ENCODE measurements around the gene TSPO. TPM values are rescaled to one million over a fixed set of nuclear protein-coding genes. Genes with fewer than 3 reads are reported as not detected.

Gene TSPO
- total and polyA plus RNA-seq, 7 experiments from 2014 or later, result 56.1 to 357 (median 102) TPM

DNA sequence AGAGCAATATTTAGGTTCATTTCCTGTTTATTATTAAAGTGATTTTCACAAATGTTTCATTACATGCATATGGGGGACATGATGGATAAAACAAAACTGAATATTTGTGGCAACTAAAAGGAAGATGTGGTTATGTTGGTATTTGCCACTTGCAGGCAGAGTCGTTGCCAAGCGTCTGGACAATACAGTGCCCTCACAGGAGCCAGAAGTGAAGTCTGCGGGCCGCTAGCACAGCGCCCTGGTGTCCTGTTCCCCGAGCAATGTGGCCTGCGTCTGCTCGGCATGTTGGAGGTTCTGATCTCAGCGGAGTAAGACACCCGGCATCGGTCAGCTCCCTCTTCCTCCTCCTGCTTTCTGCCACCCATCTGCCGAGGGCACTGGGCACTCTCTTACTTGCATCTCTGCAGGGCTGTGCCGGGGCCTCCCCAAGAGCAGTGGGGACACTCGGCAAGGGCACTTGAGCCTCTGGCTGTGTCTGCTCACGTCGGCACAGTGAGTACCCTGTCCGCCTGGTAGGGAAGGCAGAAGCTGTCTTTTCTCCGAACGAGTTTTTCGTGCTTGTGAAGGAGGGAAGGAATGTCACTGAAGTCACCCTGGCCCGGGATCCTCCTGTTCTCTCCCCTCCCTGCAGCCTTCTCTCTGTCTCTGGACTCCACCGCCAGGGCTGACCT lies 46.0 kb downstream of the TSPO start:
- Histone ChIP-seq H3K27me3 (ENCODE audit: control insufficient read depth in 2 of 2, insufficient read depth in 2 of 2, low read length in 2 of 2) (no peaks in the 10 kb centered on the region), H3K4me1 (ENCODE audit: control insufficient read depth in 2 of 2, insufficient read depth in 2 of 2, low read length in 2 of 2) (no peaks in the 10 kb centered on the region), H3K9me3 (ENCODE audit: control insufficient read depth in 2 of 3, low read length in 3 of 3) (no peaks in the 10 kb centered on the region), H3K36me3 (ENCODE audit: control insufficient read depth in 2 of 3, insufficient read depth in 3 of 3, low read length in 3 of 3) (no peaks in the 10 kb centered on the region), H3K27ac (ENCODE audit: low read depth, low read length) (no peak overlapping the region), H3K4me3 (ENCODE audit: low read length) (no peak overlapping the region)
- POLR2A ChIA-PET, result no interaction called here
- Mint-ChIP-seq H3K36me3 (no peaks in the 10 kb centered on the region), H3K9me3 (peaks cover 0 to 1% (median 0%) of the 10 kb centered on the region in 11 donors), H3K27ac (no peak overlapping the region), H3K4me3 (no peak overlapping the region), H3K27me3 (peaks cover 0 to 11% (median 5%) of the 10 kb centered on the region in 5 donors), H3K4me1 (no peaks in the 10 kb centered on the region)
- intact Hi-C loops (cut with micrococcal nuclease), result no loop called here
- DNase-seq, result no peak
- CTCF ChIA-PET, result no interaction called here
- ATAC-seq, result no peak

DNA sequence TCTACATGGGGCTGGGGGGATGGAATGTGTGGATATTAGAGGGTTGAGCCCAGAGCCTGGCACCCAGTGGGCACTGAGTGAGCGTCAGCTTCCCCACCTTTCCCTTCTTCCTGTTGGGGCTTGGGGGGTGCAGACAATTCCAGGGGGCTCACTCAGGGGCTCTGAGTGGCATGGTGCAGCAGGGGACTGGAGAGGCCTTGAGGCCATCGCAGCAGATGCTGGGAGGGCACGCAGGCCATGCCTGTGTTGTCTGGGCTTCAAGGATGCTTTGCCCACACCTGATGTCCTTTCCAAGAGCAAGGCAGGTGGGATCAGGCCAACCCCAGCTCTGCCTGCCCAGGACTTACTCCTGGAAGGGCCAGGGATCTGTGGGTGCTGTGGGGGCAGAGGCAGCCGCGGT lies 46.8 kb downstream of the TSPO start:
- no peaks in the 10 kb centered on the region for H3K27me3 ChIP-seq (ENCODE audit: control insufficient read depth in 2 of 2, insufficient read depth in 2 of 2, low read length in 2 of 2)
- no peaks in the 10 kb centered on the region for H3K36me3 ChIP-seq (ENCODE audit: control insufficient read depth in 2 of 3, insufficient read depth in 3 of 3, low read length in 3 of 3)
- no peaks in the 10 kb centered on the region for H3K36me3 Mint-ChIP-seq
- H3K4me1 Mint-ChIP-seq, result no peaks in the 10 kb centered on the region
- H3K27ac ChIP-seq (ENCODE audit: low read depth, low read length), result no peak overlapping the region
- H3K4me3 Mint-ChIP-seq, result no peak overlapping the region
- ChIA-PET POLR2A (no interaction called here), CTCF (no interaction called here)
- no peaks in the 10 kb centered on the region for H3K4me1 ChIP-seq (ENCODE audit: control insufficient read depth in 2 of 2, insufficient read depth in 2 of 2, low read length in 2 of 2)
- DNase-seq (no peak), ATAC-seq (no peak)
- H3K9me3 Mint-ChIP-seq, result peaks cover 0 to 1% (median 0%) of the 10 kb centered on the region in 11 donors
- H3K9me3 ChIP-seq (ENCODE audit: control insufficient read depth in 2 of 3, low read length in 3 of 3), result no peaks in the 10 kb centered on the region
- peaks cover 0 to 8% (median 5%) of the 10 kb centered on the region in 5 donors for H3K27me3 Mint-ChIP-seq
- intact Hi-C loops (cut with micrococcal nuclease), result no loop called here
- no peak overlapping the region for H3K27ac Mint-ChIP-seq
- no peak overlapping the region for H3K4me3 ChIP-seq (ENCODE audit: low read length)

DNA sequence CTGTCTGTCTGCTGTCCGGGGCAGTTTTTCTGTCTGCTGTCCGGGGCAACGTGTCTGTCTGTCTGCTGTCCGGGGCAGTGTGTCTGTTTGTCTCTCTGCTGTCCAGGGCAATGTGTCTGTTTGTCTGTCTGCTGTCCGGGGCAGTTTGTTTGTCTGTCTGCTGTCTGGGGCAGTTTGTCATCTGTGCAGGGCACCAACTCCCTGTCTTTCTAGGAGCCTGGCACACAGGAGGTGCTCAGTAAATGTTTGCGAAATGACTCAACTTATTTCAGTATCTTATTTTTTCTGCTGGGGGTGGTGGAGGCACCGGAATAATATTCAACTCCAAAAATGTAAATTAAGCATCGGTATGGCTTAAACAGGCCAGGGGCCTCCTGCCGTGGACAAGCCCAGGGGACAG lies 47.6 kb downstream of the TSPO start:
- DNase-seq (no peak), ATAC-seq (no peak)
- no peak overlapping the region for H3K27ac Mint-ChIP-seq
- ChIA-PET POLR2A (no interaction called here), CTCF (interaction anchor here (0.5 kb wide), 1 partner anchor 13 kb away, joined by 3 read pairs; no protein-coding TSS in a partner anchor)
- Histone ChIP-seq H3K27ac (ENCODE audit: low read depth, low read length) (no peak overlapping the region), H3K36me3 (ENCODE audit: control insufficient read depth in 2 of 3, insufficient read depth in 3 of 3, low read length in 3 of 3) (no peaks in the 10 kb centered on the region), H3K9me3 (ENCODE audit: control insufficient read depth in 2 of 3, low read length in 3 of 3) (no peaks in the 10 kb centered on the region), H3K27me3 (ENCODE audit: control insufficient read depth in 2 of 2, insufficient read depth in 2 of 2, low read length in 2 of 2) (no peaks in the 10 kb centered on the region), H3K4me1 (ENCODE audit: control insufficient read depth in 2 of 2, insufficient read depth in 2 of 2, low read length in 2 of 2) (no peaks in the 10 kb centered on the region), H3K4me3 (ENCODE audit: low read length) (no peak overlapping the region)
- H3K4me3 Mint-ChIP-seq, result no peak overlapping the region
- peaks cover 0 to 1% (median 0%) of the 10 kb centered on the region in 11 donors for H3K9me3 Mint-ChIP-seq
- H3K4me1 Mint-ChIP-seq, result no peaks in the 10 kb centered on the region
- intact Hi-C loops (cut with micrococcal nuclease), result no loop called here
- H3K36me3 Mint-ChIP-seq, result no peaks in the 10 kb centered on the region
- H3K27me3 Mint-ChIP-seq, result peaks cover 0 to 8% (median 5%) of the 10 kb centered on the region in 5 donors

DNA sequence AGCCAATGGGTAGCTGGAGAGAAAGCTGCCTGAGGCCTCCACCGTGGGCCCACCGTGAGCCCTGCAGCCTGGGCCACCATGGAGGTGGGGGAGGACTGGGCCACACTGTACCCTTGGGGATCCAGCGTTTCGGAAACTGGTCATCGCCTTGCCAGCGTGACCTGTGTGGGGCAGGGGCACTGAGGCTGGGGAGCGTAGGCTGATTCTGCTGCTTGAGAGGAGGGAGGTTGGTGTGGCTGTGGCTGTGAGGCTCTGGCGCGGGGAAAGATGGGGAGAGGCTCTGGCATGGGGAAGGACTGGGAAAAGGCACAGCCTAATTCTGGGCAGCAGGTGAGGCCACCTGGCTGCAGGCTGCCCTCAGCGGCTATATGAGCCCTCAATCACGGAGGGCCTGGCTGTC lies 48.2 kb downstream of the TSPO start:
- no peak for ATAC-seq
- no peaks in the 10 kb centered on the region for H3K4me1 ChIP-seq (ENCODE audit: control insufficient read depth in 2 of 2, insufficient read depth in 2 of 2, low read length in 2 of 2)

DNA sequence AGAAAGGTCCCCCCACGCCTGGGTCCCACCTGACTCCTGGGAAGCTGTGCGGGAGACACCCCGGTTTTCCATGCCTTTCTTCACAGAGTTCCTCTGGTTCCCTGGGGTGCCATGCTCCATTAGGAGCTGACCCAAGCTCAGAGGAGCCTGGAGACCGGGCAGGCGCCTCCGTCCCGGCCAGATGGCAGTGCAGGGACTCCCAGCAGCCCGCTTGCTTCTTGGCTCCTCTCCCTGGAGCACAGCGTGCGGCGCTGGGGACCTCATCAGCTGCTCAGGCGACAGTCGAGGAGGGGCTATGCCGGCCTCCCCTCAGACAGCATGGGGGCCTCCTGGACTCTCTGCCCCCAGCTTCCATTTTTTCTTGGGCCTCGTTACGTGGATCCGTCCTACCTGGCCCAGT lies 48.7 kb downstream of the TSPO start:
- Mint-ChIP-seq H3K4me1 (peaks cover 0 to 2% (median 0%) of the 10 kb centered on the region in 7 donors), H3K4me3 (no peak overlapping the region), H3K27me3 (peaks cover 0 to 8% (median 5%) of the 10 kb centered on the region in 5 donors), H3K9me3 (peaks cover 0 to 1% (median 0%) of the 10 kb centered on the region in 11 donors), H3K36me3 (no peaks in the 10 kb centered on the region), H3K27ac (no peak overlapping the region)
- ChIA-PET CTCF (no interaction called here), POLR2A (no interaction called here)
- no peak for DNase-seq
- ATAC-seq, result no peak
- Histone ChIP-seq H3K27ac (ENCODE audit: low read depth, low read length) (no peak overlapping the region), H3K4me3 (ENCODE audit: low read length) (no peak overlapping the region), H3K27me3 (ENCODE audit: control insufficient read depth in 2 of 2, insufficient read depth in 2 of 2, low read length in 2 of 2) (no peaks in the 10 kb centered on the region), H3K4me1 (ENCODE audit: control insufficient read depth in 2 of 2, insufficient read depth in 2 of 2, low read length in 2 of 2) (no peaks in the 10 kb centered on the region), H3K36me3 (ENCODE audit: control insufficient read depth in 2 of 3, insufficient read depth in 3 of 3, low read length in 3 of 3) (no peaks in the 10 kb centered on the region), H3K9me3 (ENCODE audit: control insufficient read depth in 2 of 3, low read length in 3 of 3) (no peaks in the 10 kb centered on the region)
- intact Hi-C loops (cut with micrococcal nuclease), result no loop called here

More for the DNA sequence above, 48.2 kb downstream of the TSPO start:
- no peak for DNase-seq
- intact Hi-C loops (cut with micrococcal nuclease), result no loop called here
- no peak overlapping the region for H3K27ac Mint-ChIP-seq
- H3K4me3 Mint-ChIP-seq, result no peak overlapping the region
- Histone ChIP-seq H3K4me3 (ENCODE audit: low read length) (no peak overlapping the region), H3K36me3 (ENCODE audit: control insufficient read depth in 2 of 3, insufficient read depth in 3 of 3, low read length in 3 of 3) (no peaks in the 10 kb centered on the region), H3K9me3 (ENCODE audit: control insufficient read depth in 2 of 3, low read length in 3 of 3) (no peaks in the 10 kb centered on the region), H3K27ac (ENCODE audit: low read depth, low read length) (no peak overlapping the region), H3K27me3 (ENCODE audit: control insufficient read depth in 2 of 2, insufficient read depth in 2 of 2, low read length in 2 of 2) (no peaks in the 10 kb centered on the region)
- no peaks in the 10 kb centered on the region for H3K36me3 Mint-ChIP-seq
- H3K27me3 Mint-ChIP-seq, result peaks cover 0 to 8% (median 5%) of the 10 kb centered on the region in 5 donors
- ChIA-PET POLR2A (no interaction called here), CTCF (interaction anchor here (0.5 kb wide), 1 partner anchor 12 kb away, joined by 3 read pairs; no protein-coding TSS in a partner anchor)
- no peaks in the 10 kb centered on the region for H3K4me1 Mint-ChIP-seq
- peaks cover 0 to 1% (median 0%) of the 10 kb centered on the region in 11 donors for H3K9me3 Mint-ChIP-seq

DNA sequence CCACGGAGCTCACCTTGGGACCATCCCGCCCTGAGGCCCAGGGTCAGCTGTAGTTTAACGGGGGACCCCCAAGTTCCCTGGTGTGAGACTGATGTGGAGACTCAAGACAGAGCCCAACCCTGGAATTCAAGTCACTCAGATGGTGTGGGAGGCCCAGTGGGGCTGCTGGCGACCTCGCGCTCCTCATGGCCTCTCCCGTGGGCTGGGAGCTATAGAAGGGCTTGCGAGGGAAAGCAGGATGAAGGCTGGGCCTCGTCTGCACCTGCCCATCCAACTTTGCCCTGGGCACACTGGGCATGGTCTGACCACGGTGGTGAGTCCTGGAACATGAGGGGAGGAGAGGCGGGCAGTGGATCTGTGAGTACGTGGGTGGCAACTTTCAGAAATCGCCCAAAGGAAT lies 49.2 kb downstream of the TSPO start:
- DNase-seq (no peak), ATAC-seq (no peak)
- peaks cover 0 to 1% (median 0%) of the 10 kb centered on the region in 11 donors for H3K9me3 Mint-ChIP-seq
- Histone ChIP-seq H3K4me3 (ENCODE audit: low read length) (no peak overlapping the region), H3K4me1 (ENCODE audit: control insufficient read depth in 2 of 2, insufficient read depth in 2 of 2, low read length in 2 of 2) (peaks cover 0 to 3% of the 10 kb centered on the region in 2 donors), H3K27ac (ENCODE audit: low read depth, low read length) (no peak overlapping the region), H3K36me3 (ENCODE audit: control insufficient read depth in 2 of 3, insufficient read depth in 3 of 3, low read length in 3 of 3) (no peaks in the 10 kb centered on the region), H3K9me3 (ENCODE audit: control insufficient read depth in 2 of 3, low read length in 3 of 3) (no peaks in the 10 kb centered on the region), H3K27me3 (ENCODE audit: control insufficient read depth in 2 of 2, insufficient read depth in 2 of 2, low read length in 2 of 2) (no peaks in the 10 kb centered on the region)
- CTCF ChIA-PET, result no interaction called here
- H3K27ac Mint-ChIP-seq, result no peak overlapping the region
- H3K4me1 Mint-ChIP-seq, result peaks cover 0 to 5% (median 0%) of the 10 kb centered on the region in 7 donors
- POLR2A ChIA-PET, result no interaction called here
- peaks cover 0 to 7% (median 5%) of the 10 kb centered on the region in 5 donors for H3K27me3 Mint-ChIP-seq
- H3K36me3 Mint-ChIP-seq, result no peaks in the 10 kb centered on the region
- H3K4me3 Mint-ChIP-seq, result no peak overlapping the region
- intact Hi-C loops (cut with micrococcal nuclease), result no loop called here
